Smooth muscle cell (in vitro differentiated cells): Measurements from ENCODE around the gene KCNAB2. TPM values are rescaled to one million over a fixed set of nuclear protein-coding genes. Genes with fewer than 3 reads are reported as not detected.

Experiments used
- DNase-seq: peaks from one replicate; lab custom pipeline; 2025; ENCODE audit not compliant: unreplicated experiment; lab: John Stamatoyannopoulos, UW
- H2AFZ ChIP-seq: fragments of 200-600 bp; sonication (generic); 2 replicates; pipeline ENCODE4 v1.6.0; 2016; ENCODE audit warnings: antibody characterized with exemption, low read depth, mild to moderate bottlenecking
- H3F3A ChIP-seq: fragments of 200-600 bp; sonication (generic); 2 replicates; pipeline ENCODE4 v1.6.0; 2017; ENCODE audit warnings: antibody characterized with exemption, low read depth
- H3K27ac ChIP-seq: fragments of 200-600 bp; sonication (generic); 2 replicates; pipeline ENCODE4 v1.5.1; 2016; ENCODE audit warnings: low read depth, mild to moderate bottlenecking
- H3K27me3 ChIP-seq: fragments of 200-600 bp; sonication (generic); 2 replicates; pipeline ENCODE4 v1.6.1; 2016; ENCODE audit warnings: low read depth, mild to moderate bottlenecking
- H3K36me3 ChIP-seq: fragments of 200-600 bp; sonication (generic); 2 replicates; pipeline ENCODE4 v1.5.1; 2016; ENCODE audit warnings: low read depth
- H3K4me1 ChIP-seq: fragments of 200-600 bp; sonication (generic); 2 replicates; pipeline ENCODE4 v1.5.1; 2016; ENCODE audit warnings: low read depth
- H3K4me2 ChIP-seq: fragments of 200-600 bp; sonication (generic); 2 replicates; pipeline ENCODE4 v1.6.0; 2016; ENCODE audit warnings: mild to moderate bottlenecking
- H3K4me3 ChIP-seq: fragments of 200-600 bp; sonication (generic); 2 replicates; pipeline ENCODE4 v1.5.1; 2016; ENCODE audit warnings: mild to moderate bottlenecking
- H3K79me2 ChIP-seq: fragments of 200-600 bp; sonication (generic); 2 replicates; pipeline ENCODE4 v1.6.0; 2016; ENCODE audit warnings: low read depth, mild to moderate bottlenecking
- H3K9ac ChIP-seq: fragments of 200-600 bp; sonication (generic); 2 replicates; pipeline ENCODE4 v1.6.0; 2016; ENCODE audit warnings: low read depth
- H3K9me3 ChIP-seq: fragments of 200-600 bp; sonication (generic); replicated peaks from 2 replicates; pipeline ENCODE4 v1.5.1; 2016; ENCODE audit warnings: low read depth
- H4K20me1 ChIP-seq: fragments of 200-600 bp; sonication (generic); 2 replicates; pipeline ENCODE4 v1.6.0; 2016; ENCODE audit warnings: low read depth
- WGBS: methylation state at CpG from one replicate; pipeline ENCODE4 v1.1.7; 2016; ENCODE audit warnings: low lambda C conversion rate; 5-methylcytosine and 5-hydroxymethylcytosine counted together
- polyA plus RNA-seq: library from polyadenylated mRNA; unstranded; fragments of >200 nt; fragmentation: Nextera tagmentation; extraction: Ambion mirVana; gene quantifications from 2 replicates; pipeline ENCODE4 v1.2.1, GENCODE V29; 2016
- total RNA-seq: library from RNA; depleted of rRNA; stranded (reverse); fragments of >200 nt; gene quantifications from 2 replicates; pipeline ENCODE4 v1.2.3, GENCODE V29; 2014
- TF ChIP-seq, protein P1 (sequence below): fragments of 200-600 bp; sonication (generic); IDR thresholded peaks from 2 replicates; pipeline ENCODE4 v1.5.1; 2017; ENCODE audit warnings: borderline replicate concordance, mild to moderate bottlenecking, antibody characterized with exemption; ENCODE audit not compliant: insufficient read depth, poor library complexity, severe bottlenecking

KCNAB2 gene
- total and polyA plus RNA-seq, 2 experiments from 2014 or later = 3.6 to 3.9 TPM

DNA sequence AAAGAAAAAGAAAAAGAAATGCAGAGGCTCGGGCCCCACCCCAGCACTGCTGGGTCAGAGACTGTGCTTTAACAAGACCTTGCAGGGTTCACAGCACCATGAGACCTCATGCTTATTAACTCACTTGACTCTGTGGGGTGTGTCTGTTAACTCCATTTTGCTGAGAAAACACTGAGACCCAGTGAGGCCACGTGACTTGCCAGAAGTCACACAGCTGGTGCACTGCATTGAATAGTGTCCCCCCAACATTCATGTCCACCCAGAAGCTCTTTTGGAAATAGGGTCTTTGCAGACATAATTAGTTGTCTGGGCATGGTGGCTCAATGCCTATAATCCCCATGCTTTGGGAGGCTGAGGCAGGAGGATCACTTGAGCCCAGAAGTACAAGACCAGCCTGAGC, 94.7 kb downstream of the KCNAB2 start:
- H3K4me3 ChIP-seq = no peak overlapping the region
- DNase-seq = no peak
- no peaks in the 10 kb centered on the region for H3K36me3 ChIP-seq
- no peak overlapping the region for H3K4me2 ChIP-seq
- no peaks in the 10 kb centered on the region for H3K79me2 ChIP-seq
- H3K9ac ChIP-seq = no peak overlapping the region
- no peak overlapping the region for H2AFZ ChIP-seq
- no peak overlapping the region for H3K27ac ChIP-seq
- H3F3A ChIP-seq = no peaks in the 10 kb centered on the region
- TF ChIP-seq, protein P1, sequence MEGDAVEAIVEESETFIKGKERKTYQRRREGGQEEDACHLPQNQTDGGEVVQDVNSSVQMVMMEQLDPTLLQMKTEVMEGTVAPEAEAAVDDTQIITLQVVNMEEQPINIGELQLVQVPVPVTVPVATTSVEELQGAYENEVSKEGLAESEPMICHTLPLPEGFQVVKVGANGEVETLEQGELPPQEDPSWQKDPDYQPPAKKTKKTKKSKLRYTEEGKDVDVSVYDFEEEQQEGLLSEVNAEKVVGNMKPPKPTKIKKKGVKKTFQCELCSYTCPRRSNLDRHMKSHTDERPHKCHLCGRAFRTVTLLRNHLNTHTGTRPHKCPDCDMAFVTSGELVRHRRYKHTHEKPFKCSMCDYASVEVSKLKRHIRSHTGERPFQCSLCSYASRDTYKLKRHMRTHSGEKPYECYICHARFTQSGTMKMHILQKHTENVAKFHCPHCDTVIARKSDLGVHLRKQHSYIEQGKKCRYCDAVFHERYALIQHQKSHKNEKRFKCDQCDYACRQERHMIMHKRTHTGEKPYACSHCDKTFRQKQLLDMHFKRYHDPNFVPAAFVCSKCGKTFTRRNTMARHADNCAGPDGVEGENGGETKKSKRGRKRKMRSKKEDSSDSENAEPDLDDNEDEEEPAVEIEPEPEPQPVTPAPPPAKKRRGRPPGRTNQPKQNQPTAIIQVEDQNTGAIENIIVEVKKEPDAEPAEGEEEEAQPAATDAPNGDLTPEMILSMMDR = no peak
- no peaks in the 10 kb centered on the region for H3K9me3 ChIP-seq
- H4K20me1 ChIP-seq = no peaks in the 10 kb centered on the region
- H3K4me1 ChIP-seq = no peaks in the 10 kb centered on the region
- WGBS = 91% methylated on average over 2 of the region's 2 CpGs
- H3K27me3 ChIP-seq = no peaks in the 10 kb centered on the region

DNA sequence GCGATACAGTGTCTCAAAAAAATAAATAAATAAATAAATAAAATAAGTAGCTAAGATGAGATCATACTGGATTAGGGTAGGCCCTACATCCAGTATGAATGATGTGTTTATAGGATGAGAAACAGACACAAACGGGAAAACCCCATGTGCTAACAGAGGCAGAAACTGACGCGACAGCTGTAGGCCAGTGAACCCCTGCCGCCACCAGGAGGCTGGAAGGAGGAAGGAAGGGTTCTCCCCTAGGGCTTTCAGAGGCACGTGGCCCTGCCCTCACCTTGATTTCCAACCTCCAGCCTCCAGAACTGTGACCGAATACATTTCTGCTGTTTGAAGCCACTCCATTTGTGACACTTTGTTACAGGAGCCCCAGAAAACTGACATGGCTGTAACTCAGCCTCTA, 95.9 kb downstream of the KCNAB2 start:
- H3F3A ChIP-seq = no peaks in the 10 kb centered on the region
- H4K20me1 ChIP-seq = no peaks in the 10 kb centered on the region
- H3K9me3 ChIP-seq = no peaks in the 10 kb centered on the region
- H3K27me3 ChIP-seq = no peaks in the 10 kb centered on the region
- no peak overlapping the region for H3K9ac ChIP-seq
- H3K4me1 ChIP-seq = no peaks in the 10 kb centered on the region
- 33% methylated on average over 7 of the region's 7 CpGs for WGBS
- TF ChIP-seq, protein P1 = no peak
- H3K36me3 ChIP-seq = no peaks in the 10 kb centered on the region
- no peak overlapping the region for H3K27ac ChIP-seq
- H3K4me2 ChIP-seq = no peak overlapping the region
- H3K79me2 ChIP-seq = no peaks in the 10 kb centered on the region
- no peak overlapping the region for H2AFZ ChIP-seq
- H3K4me3 ChIP-seq = no peak overlapping the region
- DNase-seq = no peak

DNA sequence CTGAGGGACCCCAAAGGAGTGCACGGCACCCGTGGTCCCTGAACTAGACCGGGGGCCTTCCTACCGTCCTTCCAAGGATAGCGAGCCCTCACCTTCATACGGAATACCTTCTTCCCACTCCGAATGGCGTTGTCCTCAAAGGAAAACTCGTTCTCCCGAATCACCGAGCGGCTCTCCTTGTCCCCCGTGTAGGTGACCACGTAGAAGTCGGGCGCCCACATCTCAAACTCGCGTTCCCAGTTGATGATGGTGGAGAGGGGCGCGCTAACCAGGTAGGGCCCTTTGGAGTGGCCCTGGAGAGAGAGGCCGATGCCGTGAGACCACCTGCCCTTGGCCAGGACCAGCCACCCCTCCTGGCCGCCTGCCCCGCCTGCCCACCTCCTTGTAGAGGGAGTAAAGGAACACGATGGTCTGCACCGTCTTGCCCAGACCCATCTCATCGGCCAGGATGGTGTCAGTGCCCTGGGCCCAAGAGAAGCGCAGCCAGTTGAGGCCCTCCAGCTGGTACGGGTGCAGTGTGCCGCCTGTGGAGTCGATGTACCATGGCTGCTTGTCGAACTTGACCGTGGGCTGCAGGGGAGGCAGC, 96.4 kb downstream of the KCNAB2 start:
- H3K27ac ChIP-seq = no peak overlapping the region
- H3K4me3 ChIP-seq = no peak overlapping the region
- no peaks in the 10 kb centered on the region for H3K9me3 ChIP-seq
- H3F3A ChIP-seq = no peaks in the 10 kb centered on the region
- WGBS = 96% methylated on average over 33 of the region's 33 CpGs
- TF ChIP-seq, protein P1 = no peak
- no peaks in the 10 kb centered on the region for H3K79me2 ChIP-seq
- no peaks in the 10 kb centered on the region for H3K36me3 ChIP-seq
- no peak overlapping the region for H3K4me2 ChIP-seq
- H3K9ac ChIP-seq = no peak overlapping the region
- H3K27me3 ChIP-seq = no peaks in the 10 kb centered on the region
- H2AFZ ChIP-seq = no peak overlapping the region
- DNase-seq = no peak
- H3K4me1 ChIP-seq = no peaks in the 10 kb centered on the region
- no peaks in the 10 kb centered on the region for H4K20me1 ChIP-seq

DNA sequence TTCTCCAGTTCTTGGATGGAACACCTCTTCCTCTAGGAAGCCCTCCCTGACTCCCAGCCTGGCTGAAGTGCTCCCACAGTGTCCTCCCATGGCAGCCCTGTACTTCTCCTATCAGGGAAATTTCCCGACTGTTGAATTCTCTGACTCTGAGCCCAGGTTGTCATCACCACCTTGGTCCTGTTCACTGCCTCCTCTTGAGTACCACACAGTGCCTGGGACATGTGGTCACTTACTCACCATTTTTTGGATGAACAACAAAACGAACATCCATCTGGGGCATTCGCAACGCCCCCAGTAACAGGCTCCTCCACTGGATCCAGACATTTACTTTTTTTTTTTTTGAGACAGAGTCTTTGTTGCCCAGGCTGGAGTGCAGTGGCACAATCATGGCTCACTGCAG, 97.0 kb downstream of the KCNAB2 start:
- Histone ChIP-seq H3K36me3 (no peaks in the 10 kb centered on the region), H3K4me2 (no peak overlapping the region), H3K4me3 (no peak overlapping the region), H3K27ac (no peak overlapping the region), H3K9ac (no peak overlapping the region), H3K79me2 (no peaks in the 10 kb centered on the region), H3K4me1 (no peaks in the 10 kb centered on the region), H2AFZ (no peak overlapping the region), H3K9me3 (no peaks in the 10 kb centered on the region), H4K20me1 (no peaks in the 10 kb centered on the region), H3K27me3 (peaks cover 5% of the 10 kb centered on the region), H3F3A (no peaks in the 10 kb centered on the region)
- TF ChIP-seq, protein P1 = no peak
- DNase-seq = no peak
- 91% methylated on average over 4 of the region's 4 CpGs for WGBS
